Activated CD8-positive, alpha-beta T cell treated with anti-CD3 and anti-CD28 coated beads for 36 hours (primary cell): Measurements from ENCODE around the gene KIRREL3. TPM values are rescaled to one million over a fixed set of nuclear protein-coding genes. Genes with fewer than 3 reads are reported as not detected.

Source experiments
- ATAC-seq: fragments of 200-7000 bp; cut with Tn5 transposase; one replicate; pipeline ENCODE4 v1.10.0; 2021; ENCODE audit warnings: mild to moderate bottlenecking, moderate library complexity
- CTCF ChIA-PET: fragments of 350-600 bp; sonication (Branson Sonifier 250); formaldehyde crosslinking; loops from one replicate; lab custom pipeline; 2021; ENCODE audit warnings: antibody characterized with exemption; lab: Charles Lee
- POLR2A ChIA-PET: fragments of 350-600 bp; sonication (Branson Sonifier 250); formaldehyde crosslinking; loops from one replicate; lab custom pipeline; 2021; ENCODE audit warnings: antibody characterized with exemption; lab: Charles Lee
- DNase-seq: peaks from one replicate; pipeline ENCODE4 v3.0.0-alpha.2; 2020
- H3K27ac Mint-ChIP-seq: one replicate; pipeline ENCODE4 v1.8.0; 2021; ENCODE audit warnings: mild to moderate bottlenecking, mixed read lengths
- H3K27me3 Mint-ChIP-seq: one replicate; pipeline ENCODE4 v1.8.0; 2021; ENCODE audit warnings: mixed read lengths
- H3K36me3 Mint-ChIP-seq: one replicate; pipeline ENCODE4 v1.8.0; 2021; ENCODE audit warnings: low read depth, mixed read lengths
- H3K4me1 Mint-ChIP-seq: one replicate; pipeline ENCODE4 v1.8.0; 2021; ENCODE audit warnings: low read depth, mixed read lengths
- H3K4me3 Mint-ChIP-seq: one replicate; pipeline ENCODE4 v1.8.0; 2021; ENCODE audit warnings: mild to moderate bottlenecking, moderate library complexity, mixed read lengths
- H3K9me3 Mint-ChIP-seq: one replicate; pipeline ENCODE4 v1.8.0; 2021; ENCODE audit warnings: mixed read lengths
- intact Hi-C: fragments of 100-400 bp; cut with micrococcal nuclease; formaldehyde crosslinking; loops from one replicate; pipeline ENCODE4 v1.10.0; 2022
- total RNA-seq, 2 experiments: library from RNA; stranded (reverse); gene quantifications; one replicate each; pipeline ENCODE4 v1.2.3, GENCODE V29; 2021
- TF ChIP-seq, protein P1 (sequence below): fragments of 200-600 bp; IDR thresholded peaks from one replicate; pipeline ENCODE4 v1.8.0; 2022; ENCODE audit warnings: antibody characterized with exemption, mild to moderate bottlenecking

Gene KIRREL3
- total RNA-seq, 2 experiments from 2014 or later: not detected

DNA sequence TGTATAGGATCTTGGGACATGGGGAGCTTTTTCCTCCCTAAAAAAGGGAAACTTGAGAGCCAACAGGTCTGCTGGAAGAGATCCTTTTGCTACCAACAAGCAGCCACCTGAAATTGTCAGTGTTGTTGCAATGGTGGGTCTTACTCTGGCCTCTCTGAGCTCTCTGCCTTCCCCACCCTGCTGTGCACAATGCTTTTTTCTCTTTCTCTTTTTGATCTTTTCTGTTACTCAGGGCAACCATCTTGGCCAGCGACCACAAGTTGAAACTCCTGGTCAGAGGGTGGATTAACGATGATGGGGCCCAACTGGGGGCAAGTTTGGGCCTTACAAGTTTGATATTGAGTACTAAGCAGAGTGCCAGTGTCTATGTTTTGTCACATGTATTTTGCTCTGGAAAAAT is 155.8 kb downstream of the KIRREL3 start:
- no peaks in the 10 kb centered on the region for H3K27me3 Mint-ChIP-seq
- H3K9me3 Mint-ChIP-seq: no peaks in the 10 kb centered on the region
- H3K27ac Mint-ChIP-seq: no peak overlapping the region
- H3K36me3 Mint-ChIP-seq: no peaks in the 10 kb centered on the region
- ChIA-PET CTCF (no interaction called here), POLR2A (no interaction called here)
- H3K4me1 Mint-ChIP-seq: no peaks in the 10 kb centered on the region
- intact Hi-C loops: no loop called here
- no peak for DNase-seq
- H3K4me3 Mint-ChIP-seq: no peak overlapping the region
- TF ChIP-seq, protein P1, sequence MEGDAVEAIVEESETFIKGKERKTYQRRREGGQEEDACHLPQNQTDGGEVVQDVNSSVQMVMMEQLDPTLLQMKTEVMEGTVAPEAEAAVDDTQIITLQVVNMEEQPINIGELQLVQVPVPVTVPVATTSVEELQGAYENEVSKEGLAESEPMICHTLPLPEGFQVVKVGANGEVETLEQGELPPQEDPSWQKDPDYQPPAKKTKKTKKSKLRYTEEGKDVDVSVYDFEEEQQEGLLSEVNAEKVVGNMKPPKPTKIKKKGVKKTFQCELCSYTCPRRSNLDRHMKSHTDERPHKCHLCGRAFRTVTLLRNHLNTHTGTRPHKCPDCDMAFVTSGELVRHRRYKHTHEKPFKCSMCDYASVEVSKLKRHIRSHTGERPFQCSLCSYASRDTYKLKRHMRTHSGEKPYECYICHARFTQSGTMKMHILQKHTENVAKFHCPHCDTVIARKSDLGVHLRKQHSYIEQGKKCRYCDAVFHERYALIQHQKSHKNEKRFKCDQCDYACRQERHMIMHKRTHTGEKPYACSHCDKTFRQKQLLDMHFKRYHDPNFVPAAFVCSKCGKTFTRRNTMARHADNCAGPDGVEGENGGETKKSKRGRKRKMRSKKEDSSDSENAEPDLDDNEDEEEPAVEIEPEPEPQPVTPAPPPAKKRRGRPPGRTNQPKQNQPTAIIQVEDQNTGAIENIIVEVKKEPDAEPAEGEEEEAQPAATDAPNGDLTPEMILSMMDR: no peak
- no peak for ATAC-seq

DNA sequence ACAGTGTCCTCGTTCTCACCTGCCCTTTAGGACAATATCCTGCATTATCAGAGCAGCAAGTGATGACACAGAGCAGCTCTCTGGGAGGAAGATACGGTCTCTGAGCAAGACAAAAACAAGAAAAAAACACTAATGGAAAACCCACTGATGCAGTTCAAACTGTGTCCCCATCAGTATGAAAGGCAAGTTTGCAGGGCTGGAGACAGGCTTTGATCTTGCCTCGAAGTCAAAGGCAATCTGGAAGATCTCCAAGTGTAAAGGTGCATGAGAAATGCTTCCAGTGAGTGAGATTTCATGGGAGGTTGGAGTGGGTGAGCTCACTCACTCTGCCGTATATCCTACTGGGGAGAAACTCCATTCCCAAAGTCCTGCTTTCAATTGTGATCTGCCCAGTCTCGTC is 157.5 kb downstream of the KIRREL3 start:
- no peaks in the 10 kb centered on the region for H3K36me3 Mint-ChIP-seq
- no peak for DNase-seq
- intact Hi-C loops: no loop called here
- no peaks in the 10 kb centered on the region for H3K27me3 Mint-ChIP-seq
- H3K4me1 Mint-ChIP-seq: no peaks in the 10 kb centered on the region
- CTCF ChIA-PET: no interaction called here
- no peak for ATAC-seq
- no peak overlapping the region for H3K27ac Mint-ChIP-seq
- TF ChIP-seq, protein P1: no peak
- POLR2A ChIA-PET: interaction anchor here (0.6 kb wide), 1 partner anchor 160 kb away, joined by 3 read pairs; no protein-coding TSS in a partner anchor
- H3K9me3 Mint-ChIP-seq: no peaks in the 10 kb centered on the region
- no peak overlapping the region for H3K4me3 Mint-ChIP-seq

DNA sequence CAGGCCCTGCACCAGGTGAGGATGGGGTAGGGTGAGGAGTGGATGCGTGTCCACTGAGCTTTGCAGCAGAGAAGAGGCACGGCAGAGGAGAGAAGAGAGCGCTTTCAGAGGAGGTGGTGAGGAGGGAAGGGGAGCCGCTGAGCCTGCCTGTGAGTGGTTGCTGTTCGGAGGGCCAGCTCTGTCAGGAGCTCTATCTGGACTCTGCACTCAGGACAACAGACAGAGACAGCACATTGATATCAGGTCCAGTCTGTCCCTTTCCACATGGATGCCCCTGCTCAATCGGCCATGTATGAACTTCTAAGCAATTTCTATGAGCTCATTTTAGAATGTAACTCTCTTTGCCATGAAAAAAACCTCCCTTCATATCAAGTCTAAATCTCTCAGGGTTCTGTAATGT is 158.6 kb downstream of the KIRREL3 start:
- Mint-ChIP-seq H3K27me3 (no peaks in the 10 kb centered on the region), H3K4me3 (no peak overlapping the region), H3K4me1 (no peaks in the 10 kb centered on the region), H3K27ac (no peak overlapping the region), H3K36me3 (no peaks in the 10 kb centered on the region), H3K9me3 (no peaks in the 10 kb centered on the region)
- CTCF ChIA-PET: no interaction called here
- DNase-seq (no peak), ATAC-seq (no peak)
- TF ChIP-seq, protein P1: no peak
- POLR2A ChIA-PET: no interaction called here
- intact Hi-C loops: no loop called here

DNA sequence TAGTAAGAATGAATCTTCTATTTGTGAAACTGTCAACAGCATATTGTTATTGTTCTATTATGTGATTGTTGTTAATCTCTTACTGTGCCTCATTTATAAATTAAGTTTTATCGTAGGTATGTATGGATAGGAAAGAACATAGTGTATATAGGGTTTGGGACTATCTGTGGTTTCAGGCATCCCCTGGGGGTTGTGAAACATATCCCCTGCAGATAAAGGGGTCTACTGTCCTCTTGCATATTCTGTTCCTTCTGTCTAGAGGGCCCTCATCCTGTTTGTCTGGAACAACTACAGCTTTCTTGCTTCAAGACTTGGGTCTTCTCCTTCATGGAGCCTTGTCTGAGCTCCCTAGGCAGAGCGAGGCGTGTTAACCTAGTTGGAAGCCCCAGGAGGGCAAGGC is 159.6 kb downstream of the KIRREL3 start:
- Mint-ChIP-seq H3K27ac (no peak overlapping the region), H3K9me3 (no peaks in the 10 kb centered on the region), H3K27me3 (no peaks in the 10 kb centered on the region), H3K4me1 (no peaks in the 10 kb centered on the region), H3K36me3 (no peaks in the 10 kb centered on the region), H3K4me3 (no peak overlapping the region)
- TF ChIP-seq, protein P1: no peak
- ChIA-PET POLR2A (no interaction called here), CTCF (no interaction called here)
- no peak for ATAC-seq
- DNase-seq: no peak
- intact Hi-C loops: no loop called here

DNA sequence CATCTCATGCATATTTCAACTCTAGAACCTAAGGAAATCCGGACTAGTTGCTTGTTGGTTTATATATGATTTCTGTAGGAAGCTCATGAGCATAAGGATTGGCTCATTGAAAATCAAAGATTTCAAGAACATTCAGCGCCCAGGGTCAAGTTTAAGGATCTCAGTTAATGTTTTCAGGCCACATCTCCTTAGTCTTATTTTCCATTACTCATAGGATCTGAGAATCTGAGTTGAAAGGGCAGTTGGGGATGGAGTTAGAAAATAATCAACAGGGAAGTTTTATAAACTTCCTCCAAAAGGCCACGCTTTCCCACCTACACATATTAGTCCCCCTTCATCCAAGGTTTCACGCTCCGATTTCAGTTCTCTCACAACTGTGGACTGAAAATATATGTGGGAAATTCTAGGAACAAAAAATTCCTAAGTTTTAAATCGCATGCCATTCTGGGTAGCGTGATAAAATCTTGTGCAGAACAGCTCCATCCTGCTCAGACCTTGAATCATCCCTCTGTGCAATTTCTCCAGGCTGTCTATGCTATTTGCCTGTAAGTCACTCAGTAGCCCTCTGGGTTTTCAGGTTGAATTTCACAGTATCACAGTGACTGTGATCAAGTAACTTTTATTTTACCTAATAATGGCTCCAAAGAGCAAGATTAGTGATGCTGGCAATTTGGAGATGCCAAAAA is 160.2 kb downstream of the KIRREL3 start:
- DNase-seq (no peak), ATAC-seq (no peak)
- no peak overlapping the region for H3K27ac Mint-ChIP-seq
- intact Hi-C loops: no loop called here
- no peaks in the 10 kb centered on the region for H3K36me3 Mint-ChIP-seq
- ChIA-PET CTCF (no interaction called here), POLR2A (no interaction called here)
- no peaks in the 10 kb centered on the region for H3K27me3 Mint-ChIP-seq
- TF ChIP-seq, protein P1: no peak
- H3K4me1 Mint-ChIP-seq: no peaks in the 10 kb centered on the region
- no peaks in the 10 kb centered on the region for H3K9me3 Mint-ChIP-seq
- H3K4me3 Mint-ChIP-seq: no peak overlapping the region
